HG03135 (cell line): Measurements from ENCODE around the gene MEX3A.
"Not testable (repeated sequence)": the region's sequence is repeated elsewhere in the genome, so short reads cannot be mapped to it uniquely, and the experiment has no call there.

Experiments
- ATAC-seq: cut with Tn5 transposase; IDR thresholded peaks from one replicate; pipeline ENCODE4 v1.9.1; 2021; ENCODE audit warnings: mild to moderate bottlenecking, moderate library complexity; ENCODE audit not compliant: unreplicated experiment

MEX3A gene

DNA sequence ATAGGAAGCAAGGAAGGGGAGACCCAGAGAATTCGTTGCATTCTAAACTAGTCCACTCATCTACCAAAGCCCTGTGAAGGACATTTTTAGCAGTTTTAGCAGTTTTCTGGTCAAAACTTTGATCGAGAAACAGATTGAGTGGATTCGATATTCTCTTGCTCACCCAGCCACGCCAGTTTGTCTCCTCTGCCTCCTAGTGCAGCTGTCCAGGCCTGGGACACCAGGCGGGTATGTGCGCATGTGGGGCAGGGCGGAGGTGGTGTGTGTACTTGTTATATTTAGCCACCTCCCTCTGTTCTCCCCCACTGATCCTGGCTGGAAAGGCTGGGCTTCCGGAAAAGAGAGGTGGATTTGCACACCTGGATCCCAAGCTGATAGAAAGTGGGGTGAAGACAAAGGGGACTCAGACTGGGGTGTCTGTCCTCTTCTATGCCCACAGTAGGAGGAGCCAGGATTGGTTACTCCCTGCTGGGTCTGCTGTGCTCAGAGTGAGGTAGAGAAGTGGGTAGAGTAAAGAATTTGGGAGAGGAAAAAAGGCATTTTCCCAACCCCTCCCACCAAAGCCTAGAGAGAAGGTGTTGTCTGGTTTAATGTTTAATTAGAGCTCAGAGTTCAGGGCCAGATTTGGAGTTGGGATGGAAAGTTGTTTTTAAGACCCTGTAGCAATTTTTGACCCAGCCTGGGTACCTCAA lies 36.1 kb upstream of the MEX3A start:
- ATAC-seq = no peak

DNA sequence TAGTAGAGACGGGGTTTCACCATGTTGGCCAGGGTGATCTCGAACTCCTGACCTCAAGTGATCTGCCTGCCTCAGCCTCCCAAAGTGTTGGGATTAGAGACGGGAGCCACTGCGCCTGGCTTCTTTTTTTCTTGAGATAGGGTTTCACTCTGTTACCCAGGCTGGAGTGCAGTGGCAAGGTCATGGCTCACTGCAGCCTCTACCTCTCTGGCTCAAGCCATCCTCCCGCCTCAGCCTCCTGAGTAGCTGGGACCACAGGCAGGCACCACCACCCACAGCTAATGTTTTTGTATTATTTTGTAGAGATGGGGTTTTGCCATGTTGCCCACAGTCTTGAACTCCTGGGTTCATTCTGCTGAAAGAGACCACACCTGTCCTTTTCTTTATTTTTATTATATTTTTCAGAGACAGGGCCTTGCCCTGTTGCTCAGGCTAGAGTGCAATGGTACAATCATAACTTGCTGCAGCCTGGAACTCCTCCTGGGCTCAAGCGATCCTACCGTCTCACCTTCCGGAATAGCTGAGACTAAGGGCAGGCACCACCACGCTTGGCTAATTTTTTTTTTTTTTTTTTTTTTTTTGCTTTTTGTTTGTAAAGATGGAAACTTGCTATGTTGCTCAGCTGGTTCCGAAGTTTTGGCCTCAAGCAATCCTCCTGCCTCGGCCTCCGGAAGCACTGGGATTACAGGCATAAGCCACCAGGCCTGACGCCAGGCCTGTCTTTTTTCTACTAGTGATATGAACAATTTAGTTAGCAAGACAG lies 35.3 kb upstream of the MEX3A start:
- ATAC-seq = no peak

DNA sequence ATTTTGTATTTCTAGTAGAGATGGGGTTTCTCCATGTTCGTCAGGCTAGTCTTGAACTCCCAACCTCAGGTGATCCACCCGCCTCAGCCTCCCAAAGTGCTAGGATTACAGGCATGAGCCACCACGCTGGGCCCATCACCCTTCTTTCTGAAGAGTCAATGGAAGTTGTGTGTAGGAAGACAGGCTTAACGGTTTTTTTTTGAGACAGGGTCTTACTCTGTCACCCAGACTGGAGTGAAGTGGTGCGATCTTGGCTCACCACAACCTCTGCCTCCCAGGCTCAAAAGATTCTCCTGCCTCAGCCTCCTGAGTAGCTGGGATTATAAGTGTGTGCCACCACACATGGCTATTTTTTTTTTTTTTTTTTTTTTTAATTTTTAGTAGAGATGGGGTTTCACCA lies 34.5 kb upstream of the MEX3A start:
- ATAC-seq = not testable (repeated sequence)

DNA sequence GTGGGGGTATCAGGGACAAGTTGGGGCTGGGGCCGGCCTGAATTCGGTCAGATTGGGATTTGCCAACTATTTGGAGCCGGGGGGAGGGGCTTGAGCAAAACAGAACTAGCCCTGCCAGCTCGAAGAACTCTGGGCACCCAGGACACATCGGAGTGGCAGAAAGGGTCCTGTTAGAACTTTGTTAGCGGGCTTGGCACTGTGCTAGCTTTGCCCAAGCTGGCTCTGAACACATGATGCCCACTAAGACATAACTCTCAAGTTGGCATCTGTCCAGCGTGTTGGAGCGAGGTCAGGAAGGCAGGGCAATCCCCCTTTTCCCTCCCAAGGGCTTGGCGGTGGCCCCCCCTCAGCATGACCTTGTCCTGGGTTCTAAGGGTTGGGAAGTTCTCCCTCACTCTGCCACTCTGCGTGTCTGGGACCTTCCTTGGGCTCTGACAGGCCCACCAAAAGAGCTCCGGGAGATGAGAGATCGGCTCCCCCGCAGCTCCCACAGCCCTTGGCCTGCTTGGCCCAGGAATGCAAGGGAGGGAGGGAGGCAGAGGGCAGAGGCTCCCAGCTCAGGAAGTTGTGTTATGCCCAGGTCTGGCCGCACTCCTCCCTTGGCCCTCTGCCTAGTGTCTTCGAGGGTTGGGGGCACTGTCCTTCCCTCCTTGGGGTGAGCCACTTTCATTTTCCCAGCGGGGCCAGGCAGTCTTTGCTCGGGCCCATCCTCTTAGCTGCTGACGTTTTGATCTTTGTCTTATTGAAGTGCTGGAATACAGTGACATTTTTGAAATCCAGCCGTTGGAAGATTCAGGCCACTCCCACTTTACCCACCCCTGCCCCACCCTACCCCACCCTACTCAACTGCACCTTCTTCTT lies 33.5 kb upstream of the MEX3A start:
- no peak for ATAC-seq

DNA sequence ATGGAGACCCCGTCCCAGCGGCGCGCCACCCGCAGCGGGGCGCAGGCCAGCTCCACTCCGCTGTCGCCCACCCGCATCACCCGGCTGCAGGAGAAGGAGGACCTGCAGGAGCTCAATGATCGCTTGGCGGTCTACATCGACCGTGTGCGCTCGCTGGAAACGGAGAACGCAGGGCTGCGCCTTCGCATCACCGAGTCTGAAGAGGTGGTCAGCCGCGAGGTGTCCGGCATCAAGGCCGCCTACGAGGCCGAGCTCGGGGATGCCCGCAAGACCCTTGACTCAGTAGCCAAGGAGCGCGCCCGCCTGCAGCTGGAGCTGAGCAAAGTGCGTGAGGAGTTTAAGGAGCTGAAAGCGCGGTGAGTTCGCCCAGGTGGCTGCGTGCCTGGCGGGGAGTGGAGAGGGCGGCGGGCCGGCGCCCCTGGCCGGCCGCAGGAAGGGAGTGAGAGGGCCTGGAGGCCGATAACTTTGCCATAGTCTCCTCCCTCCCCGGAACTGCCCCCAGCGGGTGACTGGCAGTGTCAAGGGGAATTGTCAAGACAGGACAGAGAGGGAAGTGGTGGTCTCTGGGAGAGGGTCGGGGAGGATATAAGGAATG lies 32.8 kb upstream of the MEX3A start:
- ATAC-seq = peak; percentile 9

DNA sequence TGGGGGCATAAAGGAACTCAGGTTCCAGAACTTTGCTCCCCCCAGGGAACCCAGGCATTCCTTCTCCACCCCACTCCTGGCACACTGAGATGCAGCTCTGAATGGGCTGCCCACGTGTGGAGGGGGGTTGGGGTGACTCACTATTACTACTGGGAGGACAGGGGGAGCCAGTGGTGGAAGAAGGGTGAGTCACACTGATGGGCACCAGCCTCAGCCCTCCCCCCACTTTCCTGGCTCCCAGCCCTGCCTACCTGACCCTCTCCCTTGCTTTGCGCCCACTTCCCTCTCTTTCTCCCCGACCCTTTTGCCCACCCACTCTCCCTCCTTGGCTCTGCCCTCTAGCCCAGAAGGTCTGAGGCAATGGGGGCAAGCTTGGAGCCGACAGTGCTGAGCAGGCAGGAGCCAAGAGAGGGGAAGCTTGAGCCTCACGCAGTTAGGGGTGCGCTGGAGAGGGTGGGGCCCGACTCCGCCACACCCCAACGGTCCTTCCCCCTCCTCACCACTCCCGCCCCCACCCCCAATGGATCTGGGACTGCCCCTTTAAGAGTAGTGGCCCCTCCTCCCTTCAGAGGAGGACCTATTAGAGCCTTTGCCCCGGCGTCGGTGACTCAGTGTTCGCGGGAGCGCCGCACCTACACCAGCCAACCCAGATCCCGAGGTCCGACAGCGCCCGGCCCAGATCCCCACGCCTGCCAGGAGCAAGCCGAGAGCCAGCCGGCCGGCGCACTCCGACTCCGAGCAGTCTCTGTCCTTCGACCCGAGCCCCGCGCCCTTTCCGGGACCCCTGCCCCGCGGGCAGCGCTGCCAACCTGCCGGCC lies 32.0 kb upstream of the MEX3A start, which contains the start of gene LMNA:
LMNA (plus strand) TSS at position 611 of the 818 bp plus-strand sequence. CDS start 208 bp downstream, outside the sequence.
- ATAC-seq = peak; percentile 64

DNA sequence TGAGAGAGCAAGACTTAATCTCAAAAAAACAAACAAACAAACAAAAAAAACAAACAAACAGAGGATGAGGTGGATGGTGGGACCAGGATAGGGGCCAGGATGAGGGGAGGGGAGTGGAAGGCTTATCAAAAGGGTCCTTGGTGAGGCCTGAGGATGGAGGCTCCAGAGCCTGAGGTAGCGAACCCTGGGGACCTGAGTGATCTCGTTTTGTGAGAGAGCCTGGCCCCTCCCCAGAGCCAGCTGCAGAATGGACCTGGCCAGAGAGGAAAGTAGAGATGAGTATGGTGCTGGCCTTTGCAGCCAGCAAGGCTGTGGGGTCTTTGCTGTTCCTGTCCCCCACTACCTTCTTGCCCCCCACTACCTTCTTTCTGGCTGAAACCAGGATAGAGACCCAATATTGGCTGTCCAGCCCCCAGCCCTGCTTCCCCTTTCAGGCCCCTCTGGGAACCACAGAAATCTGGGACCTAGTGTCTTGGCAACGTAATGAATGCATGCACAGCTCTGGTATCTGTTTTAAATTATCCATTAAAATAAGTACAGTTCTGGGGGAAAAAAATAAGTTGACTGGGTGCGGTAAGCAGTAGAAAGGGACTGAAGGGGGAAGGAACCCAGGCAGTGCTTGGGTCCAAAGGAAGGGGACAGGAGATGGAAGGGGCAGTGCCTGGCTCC lies 31.2 kb upstream of the MEX3A start:
- no peak for ATAC-seq

DNA sequence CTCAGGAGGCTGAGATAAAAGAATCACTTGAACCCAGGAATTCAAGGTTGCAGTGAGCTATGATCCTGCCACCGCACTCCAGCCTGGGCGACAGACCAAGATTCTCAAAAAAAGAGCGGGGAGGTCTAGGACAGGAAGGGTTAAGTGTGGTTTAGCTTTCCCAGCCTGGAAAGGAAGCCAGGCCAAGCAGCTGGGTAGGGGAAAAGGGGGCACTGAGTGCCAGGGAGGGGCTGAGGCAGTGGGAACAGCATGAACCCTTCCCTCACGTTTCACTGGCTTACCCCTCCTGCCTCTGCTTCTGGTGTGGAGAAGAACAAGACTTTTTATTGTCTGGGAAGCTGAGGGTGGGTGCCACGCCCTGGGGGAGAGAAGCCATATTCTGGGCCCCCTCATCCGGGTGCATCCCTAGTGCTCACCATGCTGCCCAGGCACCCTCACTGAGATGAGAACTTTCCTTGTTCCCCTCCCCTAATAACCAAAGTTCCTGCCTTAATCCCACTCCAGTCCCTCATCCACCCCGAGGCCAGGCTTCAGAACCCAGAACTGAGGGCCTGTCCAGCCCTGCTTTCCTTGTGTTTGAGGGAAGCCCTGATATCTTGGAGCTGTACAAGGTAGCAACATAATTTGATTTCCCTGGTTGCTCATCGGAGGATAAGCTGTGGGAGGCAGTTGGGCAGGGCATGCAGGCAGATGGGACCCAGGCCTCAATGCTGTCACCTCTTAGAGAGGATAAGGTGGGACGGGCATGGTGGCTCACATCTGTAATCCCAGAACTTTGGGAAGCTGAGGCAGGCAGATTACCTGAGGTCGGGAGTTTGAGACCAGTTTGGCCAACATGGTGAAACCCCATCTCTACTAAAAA lies 30.2 kb upstream of the MEX3A start:
- no peak for ATAC-seq

DNA sequence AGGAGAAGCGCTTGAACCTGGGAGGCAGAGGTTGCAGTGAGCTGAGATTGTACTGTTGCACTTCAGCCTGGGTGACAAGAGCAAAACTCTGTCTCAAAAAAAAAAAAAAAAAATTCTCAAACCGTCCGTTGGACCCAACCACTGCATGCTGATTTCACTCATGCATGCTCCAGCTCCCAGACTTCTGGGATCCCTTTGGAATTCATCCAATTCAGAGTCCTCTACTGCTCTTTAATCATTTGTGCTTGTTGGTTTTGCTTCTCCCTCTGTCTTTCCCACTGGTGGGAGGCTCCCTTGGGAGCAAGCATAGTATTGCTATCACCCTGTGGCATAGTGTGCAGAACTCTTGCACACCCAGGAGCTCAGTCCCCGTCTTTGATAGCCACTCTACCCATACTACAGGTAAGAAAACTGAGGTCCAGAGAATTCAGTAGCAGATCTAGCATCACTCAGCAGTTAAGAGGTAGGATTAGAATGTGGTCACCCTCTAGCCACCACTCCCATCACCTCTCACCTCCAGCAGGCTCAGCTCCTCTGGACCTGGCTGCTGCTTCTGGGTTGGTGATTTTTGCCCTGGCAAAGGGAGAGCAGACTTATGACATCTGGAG lies 29.2 kb upstream of the MEX3A start:
- ATAC-seq = no peak

DNA sequence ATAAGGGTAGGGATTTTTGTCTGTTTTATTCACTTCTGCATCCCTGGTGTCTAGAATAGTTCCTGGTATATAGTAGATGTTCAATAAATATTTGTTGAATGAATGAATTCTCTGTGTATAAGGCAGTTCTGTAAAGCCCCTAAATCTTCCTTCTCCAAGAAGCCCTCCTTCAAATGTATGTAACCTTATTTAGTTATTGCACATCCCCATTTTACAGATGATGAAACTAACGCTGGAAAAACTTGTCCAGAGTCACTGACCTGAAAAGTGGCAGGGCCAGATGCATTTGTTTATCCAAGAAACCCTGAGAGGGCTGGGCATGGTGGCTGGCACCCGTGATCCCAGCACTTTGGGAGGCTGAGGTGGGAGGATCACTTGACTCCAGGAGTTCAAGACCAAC lies 28.0 kb upstream of the MEX3A start:
- no peak for ATAC-seq

DNA sequence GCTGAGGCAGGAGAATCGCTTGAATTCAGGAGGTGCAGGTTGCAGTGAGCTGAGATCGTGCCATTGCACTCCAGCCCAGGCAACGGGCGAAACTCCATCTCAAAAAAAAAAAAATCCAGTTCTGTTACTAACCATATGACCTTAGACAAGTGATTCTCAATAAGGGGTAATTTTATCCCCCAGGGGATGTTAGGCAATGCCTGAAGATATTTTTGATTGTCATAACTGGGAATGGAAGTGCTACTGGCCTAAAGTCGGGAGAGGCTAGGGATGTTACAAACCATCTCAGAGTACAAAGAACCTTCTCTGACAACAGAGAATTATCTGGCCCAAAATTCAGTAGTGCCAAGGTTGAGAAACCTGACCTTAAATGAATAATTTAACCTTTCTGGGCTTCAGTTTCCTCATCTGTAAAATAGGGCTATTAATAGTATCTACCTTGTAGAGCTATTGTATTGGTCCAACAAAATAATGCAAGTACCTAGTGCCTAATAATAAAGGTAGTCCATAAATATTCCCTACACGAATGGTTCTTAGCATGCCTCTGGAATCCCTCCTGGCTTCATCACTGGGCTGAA lies 26.5 kb upstream of the MEX3A start:
- ATAC-seq = no peak

DNA sequence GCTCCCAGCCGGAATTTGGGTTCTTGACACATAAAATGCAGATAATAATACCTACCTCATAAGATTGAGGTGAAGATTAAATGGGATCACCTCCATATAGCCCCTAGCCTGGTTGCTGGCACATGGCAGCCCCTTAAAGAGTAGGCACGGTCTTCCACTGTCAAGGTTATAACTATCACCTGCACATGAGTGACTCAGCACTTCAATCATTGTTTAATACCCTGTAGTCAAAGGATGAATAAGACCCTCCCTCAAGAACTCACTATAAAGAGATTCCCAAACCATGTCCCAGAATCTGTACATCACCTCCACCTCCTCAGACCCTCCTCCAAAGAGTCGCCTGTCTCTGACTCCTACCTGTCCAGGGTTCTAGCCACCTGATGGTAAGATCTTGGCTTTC lies 25.8 kb upstream of the MEX3A start:
- no peak for ATAC-seq

DNA sequence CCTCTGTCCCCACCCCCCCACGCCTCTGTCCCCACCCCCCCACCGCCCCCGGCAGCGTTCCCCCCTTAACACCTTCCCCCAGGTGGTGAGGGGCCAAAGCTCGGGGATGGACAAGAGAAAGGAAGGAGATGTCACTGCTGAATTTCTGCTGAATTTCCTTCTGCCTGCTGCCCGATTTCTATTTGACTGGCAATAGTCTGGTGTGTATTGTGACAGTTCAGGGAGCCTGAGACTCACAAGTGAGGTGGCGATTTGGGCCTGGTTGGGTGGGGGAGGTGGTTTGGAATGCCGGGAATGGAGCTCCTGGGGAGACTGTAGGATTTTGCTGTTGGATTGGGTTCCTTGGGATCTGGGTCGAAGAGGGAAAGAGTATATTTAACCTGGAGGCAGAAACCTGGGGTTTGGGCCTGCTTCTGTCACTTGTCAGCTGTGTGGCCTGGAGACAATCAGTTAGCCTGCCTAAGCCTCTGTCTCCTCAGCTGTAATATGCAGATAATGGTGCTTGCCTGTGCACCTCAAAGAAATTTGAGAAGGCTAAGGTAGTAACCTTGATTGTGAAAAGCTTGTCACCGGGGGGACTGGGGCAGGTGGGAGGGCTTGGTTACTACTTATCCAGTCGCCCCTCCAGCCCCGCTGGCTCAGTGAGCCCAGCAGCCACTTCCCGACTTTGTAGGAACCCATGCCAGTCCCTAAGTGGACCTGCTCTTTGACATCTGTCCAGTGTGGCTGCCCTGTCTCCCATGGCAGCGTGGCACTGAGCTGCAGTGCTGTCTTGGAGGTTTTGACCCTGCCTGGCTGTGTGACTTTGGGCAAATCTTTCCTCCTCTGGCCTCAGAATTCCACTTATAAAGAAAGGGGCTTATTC lies 24.6 kb upstream of the MEX3A start:
- ATAC-seq = no peak

DNA sequence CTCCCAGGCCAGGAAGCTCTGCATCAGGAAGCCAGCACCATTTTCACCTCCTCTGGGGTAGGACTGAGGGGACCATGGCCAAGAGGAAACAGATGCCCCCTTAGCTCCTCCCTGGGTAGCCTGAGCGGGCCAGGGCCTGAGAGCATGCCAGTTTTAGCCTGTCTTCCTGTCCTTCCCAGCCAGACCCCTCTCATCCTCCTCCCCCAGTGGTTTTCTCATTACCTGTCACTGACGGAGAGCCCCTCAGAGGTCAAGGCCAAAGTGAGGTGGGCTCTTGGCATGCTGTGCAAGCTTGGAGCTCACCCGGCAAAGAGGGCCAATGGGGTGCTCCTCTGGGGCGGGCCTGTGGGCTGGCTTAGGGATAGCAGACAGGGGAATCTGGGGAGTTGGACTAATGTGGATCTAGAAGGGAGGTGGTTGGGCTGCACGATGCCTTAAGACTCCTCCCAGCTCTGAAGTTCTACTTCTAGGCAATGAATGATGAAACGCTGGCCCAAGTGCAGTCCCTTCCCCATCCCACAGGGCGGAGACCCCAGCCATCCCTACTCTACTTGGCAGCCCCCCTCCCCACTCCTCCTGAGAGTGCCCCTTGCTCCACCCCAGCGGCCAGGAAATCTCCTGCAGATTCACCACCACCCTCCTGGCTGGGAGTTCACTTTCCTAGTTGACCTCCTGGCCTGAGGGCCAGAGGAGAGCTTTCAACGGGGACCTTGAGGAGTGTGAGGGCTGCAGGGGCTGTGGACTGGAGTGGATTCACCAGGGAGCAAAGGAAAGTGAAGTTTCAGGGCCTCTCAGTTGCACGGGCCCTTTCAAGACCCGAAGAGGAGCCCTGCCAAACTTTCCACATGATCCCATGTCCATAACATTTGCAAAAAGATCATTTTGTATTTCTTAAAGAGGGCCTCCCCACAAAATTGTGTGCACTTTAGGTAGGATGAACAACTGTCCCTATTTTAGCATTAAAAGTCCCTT lies 22.9 kb upstream of the MEX3A start:
- ATAC-seq = no peak

DNA sequence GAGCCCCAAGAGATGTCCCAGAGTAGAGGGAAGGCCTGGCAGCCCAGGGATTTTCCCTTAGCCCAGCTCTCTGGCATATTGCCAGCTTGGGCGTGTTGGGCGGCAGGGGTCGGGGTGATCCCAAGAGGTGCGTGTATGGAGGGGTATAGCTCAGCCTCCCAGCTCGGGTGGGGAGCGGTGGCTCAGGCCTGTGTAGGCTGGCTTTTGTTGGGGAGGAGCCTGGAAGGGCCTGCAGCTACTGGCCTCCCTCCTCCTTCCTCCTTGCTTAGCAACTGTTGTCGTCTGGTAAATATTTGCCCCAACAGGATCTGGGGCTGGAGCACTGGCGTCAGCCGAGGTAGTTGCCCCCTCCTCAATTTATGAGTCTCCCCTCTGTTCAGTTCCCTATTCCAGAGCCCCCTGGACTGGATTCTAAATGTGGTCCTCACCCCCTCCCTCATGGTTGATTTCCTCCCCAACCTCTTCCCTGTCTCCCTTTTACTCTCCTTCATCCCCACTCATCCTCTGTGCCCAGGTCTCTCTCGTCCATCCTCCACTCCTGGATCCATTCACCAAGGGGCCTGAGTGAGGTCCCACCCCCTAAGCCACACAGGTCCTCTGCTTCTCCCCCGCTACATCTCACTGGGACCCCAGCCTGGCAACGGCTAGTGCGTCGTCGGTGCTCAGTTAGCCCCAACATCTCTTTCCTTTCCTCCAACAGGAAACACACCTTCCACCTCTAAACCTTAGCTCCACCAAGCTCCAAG lies 22.0 kb upstream of the MEX3A start:
- no peak for ATAC-seq
